ENCODE results near the gene CSRP2.

CSRP2 gene

GRCh38 chr12:76878899-76879709 lies at the start of gene CSRP2:
CSRP2 (minus strand) TSS chr12:76879019; CDS start chr12:76866260, 12,759 bp downstream.
- DNase-seq = peak; percentile 54

GRCh38 chr12:76927170-76927784 lies 48.5 kb upstream of the CSRP2 start:
- peak; percentile 9 for DNase-seq

- DNase-seq = no peak
Measured at GRCh38 chr12:76925135-76925534, 46.3 kb upstream of the CSRP2 start.

GRCh38 chr12:76922866-76923265 lies 44.0 kb upstream of the CSRP2 start:
- DNase-seq = no peak

- no peak for DNase-seq
Measured at GRCh38 chr12:76921891-76922664, 43.3 kb upstream of the CSRP2 start.

- DNase-seq = no peak
Measured at GRCh38 chr12:76921100-76921471, 42.3 kb upstream of the CSRP2 start.

GRCh38 chr12:76920172-76921099 lies 41.6 kb upstream of the CSRP2 start:
- DNase-seq = no peak

- DNase-seq = no peak
Measured at GRCh38 chr12:76919383-76920171, 40.8 kb upstream of the CSRP2 start.

- DNase-seq = no peak
Measured at GRCh38 chr12:76916170-76916540, 37.3 kb upstream of the CSRP2 start.

- DNase-seq = no peak
Measured at GRCh38 chr12:76915361-76916169, 36.7 kb upstream of the CSRP2 start.

GRCh38 chr12:76914102-76914859 lies 35.5 kb upstream of the CSRP2 start:
- no peak for DNase-seq

GRCh38 chr12:76909290-76909689 lies 30.5 kb upstream of the CSRP2 start:
- DNase-seq = no peak

GRCh38 chr12:76908303-76909017 lies 29.6 kb upstream of the CSRP2 start:
- no peak for DNase-seq

GRCh38 chr12:76901628-76902380 lies 23.0 kb upstream of the CSRP2 start:
- DNase-seq = no peak

- no peak for DNase-seq
Measured at GRCh38 chr12:76899522-76899921, 20.7 kb upstream of the CSRP2 start.

- no peak for DNase-seq
Measured at GRCh38 chr12:76898442-76898841, 19.6 kb upstream of the CSRP2 start.

GRCh38 chr12:76896274-76896673 lies 17.5 kb upstream of the CSRP2 start:
- DNase-seq = no peak

- DNase-seq = no peak
Measured at GRCh38 chr12:76895796-76896195, 17.0 kb upstream of the CSRP2 start.

GRCh38 chr12:76891609-76892008 lies 12.8 kb upstream of the CSRP2 start:
- no peak for DNase-seq

All from stimulated activated CD4-positive, alpha-beta T cell treated with anti-CD3 and anti-CD28 coated beads, Interleukin-4, amount 100 ng/mL, for 24 hours (primary cell).